GM10248 (cell line): Measurements from ENCODE around the gene MAPKBP1.

Source experiments
- CTCF ChIA-PET: fragments of 300-600 bp; sonication (Branson Sonifier 250); formaldehyde crosslinking; extraction: SDS; loops from one replicate; lab custom pipeline; 2021; ENCODE audit warnings: antibody characterized with exemption; lab: Yijun Ruan, JAX
- POLR2A ChIA-PET: fragments of 350-650 bp; sonication (Branson Sonifier 250); formaldehyde crosslinking; extraction: SDS; loops from one replicate; lab custom pipeline; 2020; ENCODE audit warnings: antibody characterized with exemption; lab: Yijun Ruan, JAX
- DNase-seq: peaks from one replicate; pipeline ENCODE4 v3.0.0; 2012; ENCODE audit errors: extremely low spot score
- TF ChIP-seq, protein P1 (sequence below): IDR thresholded peaks from 2 replicates; pipeline ENCODE4 v1.5.1; 2012; ENCODE audit warnings: mild to moderate bottlenecking, low read depth; ENCODE audit errors: extremely low read depth, missing control alignments, control extremely low read depth

The MAPKBP1 gene

DNA sequence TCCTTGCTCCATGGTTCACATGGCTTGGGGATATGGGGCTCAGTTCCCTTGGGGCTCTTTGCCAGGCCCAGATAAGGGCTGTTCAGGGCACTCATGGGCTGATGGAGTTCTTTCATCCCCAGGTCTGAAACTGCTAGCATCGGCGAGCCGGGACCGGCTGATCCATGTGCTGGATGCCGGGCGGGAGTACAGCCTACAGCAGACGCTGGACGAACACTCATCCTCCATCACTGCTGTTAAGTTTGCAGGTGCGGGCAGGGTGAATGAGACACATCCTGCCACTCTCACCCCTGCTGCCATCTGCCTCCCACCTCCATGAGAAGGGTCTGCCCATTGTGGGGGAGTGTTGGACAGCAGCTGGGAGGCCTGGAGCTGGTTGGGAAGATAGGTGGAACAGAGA, 42.5 kb downstream of the MAPKBP1 start:
- TF ChIP-seq, protein P1, sequence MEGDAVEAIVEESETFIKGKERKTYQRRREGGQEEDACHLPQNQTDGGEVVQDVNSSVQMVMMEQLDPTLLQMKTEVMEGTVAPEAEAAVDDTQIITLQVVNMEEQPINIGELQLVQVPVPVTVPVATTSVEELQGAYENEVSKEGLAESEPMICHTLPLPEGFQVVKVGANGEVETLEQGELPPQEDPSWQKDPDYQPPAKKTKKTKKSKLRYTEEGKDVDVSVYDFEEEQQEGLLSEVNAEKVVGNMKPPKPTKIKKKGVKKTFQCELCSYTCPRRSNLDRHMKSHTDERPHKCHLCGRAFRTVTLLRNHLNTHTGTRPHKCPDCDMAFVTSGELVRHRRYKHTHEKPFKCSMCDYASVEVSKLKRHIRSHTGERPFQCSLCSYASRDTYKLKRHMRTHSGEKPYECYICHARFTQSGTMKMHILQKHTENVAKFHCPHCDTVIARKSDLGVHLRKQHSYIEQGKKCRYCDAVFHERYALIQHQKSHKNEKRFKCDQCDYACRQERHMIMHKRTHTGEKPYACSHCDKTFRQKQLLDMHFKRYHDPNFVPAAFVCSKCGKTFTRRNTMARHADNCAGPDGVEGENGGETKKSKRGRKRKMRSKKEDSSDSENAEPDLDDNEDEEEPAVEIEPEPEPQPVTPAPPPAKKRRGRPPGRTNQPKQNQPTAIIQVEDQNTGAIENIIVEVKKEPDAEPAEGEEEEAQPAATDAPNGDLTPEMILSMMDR, result no peak
- ChIA-PET CTCF (interaction anchor here (1.3 to 2.3 kb wide), 3 partner anchors 43 to 213 kb away, joined by 3 to 15 read pairs (median 3); partner anchors contain the start of gene MAPKBP1), POLR2A (no interaction called here)
- DNase-seq, result no peak

DNA sequence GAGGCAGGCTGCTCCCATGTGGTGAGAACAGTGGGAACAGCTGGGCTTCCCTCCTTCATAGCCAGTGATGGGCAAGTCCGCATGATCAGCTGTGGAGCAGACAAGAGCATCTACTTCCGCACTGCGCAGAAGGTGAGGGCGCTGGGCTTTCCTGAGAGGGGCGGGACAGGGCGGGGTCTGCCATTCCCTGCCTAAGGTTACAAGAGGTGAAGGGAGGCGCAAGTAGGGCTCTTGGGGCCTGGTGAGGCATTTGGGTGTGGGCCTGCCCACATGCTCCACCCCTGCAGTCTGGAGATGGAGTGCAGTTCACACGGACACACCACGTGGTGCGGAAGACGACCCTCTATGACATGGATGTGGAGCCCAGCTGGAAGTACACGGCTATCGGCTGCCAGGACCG, 43.0 kb downstream of the MAPKBP1 start:
- no peak for DNase-seq
- TF ChIP-seq, protein P1, result no peak
- CTCF ChIA-PET, result interaction anchor here (1.0 to 2.3 kb wide), 4 partner anchors 44 to 213 kb away, joined by 3 to 15 read pairs (median 6); partner anchors contain the start of gene MAPKBP1
- POLR2A ChIA-PET, result no interaction called here

DNA sequence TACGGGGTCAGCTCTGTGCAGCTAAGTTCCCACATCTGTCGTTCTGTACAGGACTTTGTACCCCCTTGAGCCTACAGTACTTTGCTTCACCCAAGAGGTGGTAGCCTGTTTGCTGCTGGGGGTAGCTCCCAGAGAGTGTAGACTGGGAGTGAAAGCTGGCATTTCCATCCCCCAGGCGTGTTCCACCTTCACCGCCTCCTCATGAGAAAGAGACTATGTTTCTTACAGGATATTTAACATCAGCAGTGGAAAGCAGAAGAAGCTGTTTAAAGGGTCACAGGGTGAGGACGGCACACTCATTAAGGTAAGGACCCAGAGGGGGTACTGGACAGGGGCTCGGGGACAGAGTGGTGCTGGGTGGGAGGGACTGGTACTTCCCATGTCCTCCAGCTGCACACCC, 43.5 kb downstream of the MAPKBP1 start:
- CTCF ChIA-PET, result interaction anchor here (1.0 to 2.3 kb wide), 4 partner anchors 44 to 214 kb away, joined by 3 to 15 read pairs (median 6); partner anchors contain the start of gene MAPKBP1
- TF ChIP-seq, protein P1, result no peak
- DNase-seq, result no peak
- POLR2A ChIA-PET, result no interaction called here

DNA sequence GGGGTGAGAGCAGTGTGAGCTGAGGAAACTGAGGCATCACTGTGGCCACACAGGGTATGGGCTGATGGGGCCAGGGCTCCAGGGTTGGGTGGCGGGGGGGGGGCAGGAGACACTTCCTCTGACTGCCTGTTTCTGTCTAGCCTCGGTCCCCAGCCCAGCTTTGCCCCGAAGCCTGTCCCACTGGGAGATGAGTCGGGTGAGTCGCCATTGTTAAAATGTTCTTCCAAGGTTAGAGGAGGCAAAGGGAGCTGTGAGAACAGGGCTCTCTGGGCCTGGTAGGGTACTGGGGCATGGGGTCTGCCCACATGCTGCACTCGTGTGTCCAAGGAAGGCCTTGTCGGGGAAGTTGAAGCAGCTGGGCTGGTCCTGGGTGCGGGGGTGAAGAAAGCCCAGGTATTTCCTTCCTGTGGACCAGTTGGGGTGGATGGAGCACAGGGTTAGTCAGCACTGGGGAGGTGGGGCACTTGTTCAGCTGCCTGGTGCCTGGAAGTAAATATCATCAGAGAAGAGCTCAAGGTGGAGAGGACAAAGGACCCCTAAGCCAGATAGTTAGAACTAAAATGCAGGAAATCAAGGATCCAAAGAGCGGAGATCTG, 45.3 kb downstream of the MAPKBP1 start:
- POLR2A ChIA-PET, result no interaction called here
- CTCF ChIA-PET, result interaction anchor here (1.3 to 5.4 kb wide), 2 partner anchors 8 to 42 kb away, joined by 4 to 61 read pairs; no protein-coding TSS in a partner anchor
- TF ChIP-seq, protein P1, result no peak
- DNase-seq, result no peak

DNA sequence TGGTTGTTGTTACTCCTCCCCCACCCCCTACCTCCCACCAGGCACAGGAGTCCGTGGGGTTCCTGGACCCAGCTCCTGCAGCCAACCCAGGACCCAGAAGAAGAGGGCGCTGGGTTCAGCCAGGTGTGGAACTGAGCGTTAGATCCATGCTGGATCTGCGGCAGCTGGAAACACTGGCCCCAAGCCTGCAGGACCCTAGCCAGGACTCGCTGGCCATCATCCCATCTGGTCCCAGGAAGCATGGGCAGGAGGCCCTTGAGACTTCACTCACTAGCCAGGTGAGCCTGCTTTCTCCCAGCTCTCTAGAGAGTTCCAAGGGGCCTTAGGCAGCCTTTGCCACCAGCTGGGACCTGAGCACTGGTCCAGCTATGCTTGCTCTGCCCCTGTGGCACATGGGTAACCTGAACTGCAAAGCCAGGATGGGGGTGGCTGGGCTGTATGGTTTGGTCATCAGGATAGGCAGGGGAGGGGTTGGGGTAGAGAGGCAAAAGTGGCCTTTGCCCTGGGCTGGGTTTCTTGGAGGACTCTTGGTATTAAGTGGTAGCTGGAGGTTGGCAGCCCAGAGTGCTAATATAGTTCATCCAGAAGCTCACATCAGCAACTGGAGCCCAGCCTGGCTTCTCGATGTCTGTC, 46.6 kb downstream of the MAPKBP1 start:
- DNase-seq, result no peak
- ChIA-PET POLR2A (no interaction called here), CTCF (interaction anchor here (0.8 to 5.4 kb wide), 4 partner anchors 10 to 48 kb away, joined by 3 to 61 read pairs (median 14); partner anchors contain the start of gene MAPKBP1)
- TF ChIP-seq, protein P1, result no peak

DNA sequence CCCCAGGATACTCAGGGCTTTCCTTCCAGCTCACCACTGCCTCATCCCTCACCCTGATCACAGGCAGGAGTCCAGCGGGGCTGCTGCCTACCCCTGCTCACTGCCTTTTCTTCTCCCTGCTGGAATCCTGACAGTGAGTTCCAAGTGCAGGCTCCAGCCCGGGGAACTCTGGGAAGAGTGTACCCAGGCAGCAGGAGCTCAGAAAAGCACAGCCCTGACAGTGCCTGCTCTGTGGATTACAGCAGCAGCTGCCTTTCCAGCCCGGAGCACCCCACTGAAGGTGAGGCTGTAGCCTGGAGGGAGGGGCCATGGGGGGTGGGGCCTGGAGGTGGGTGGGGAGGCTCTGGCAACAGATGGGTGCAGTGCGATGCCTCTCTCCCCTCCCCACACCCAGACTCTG, 47.5 kb downstream of the MAPKBP1 start:
- TF ChIP-seq, protein P1, result no peak
- ChIA-PET POLR2A (no interaction called here), CTCF (interaction anchor here (5.3 to 5.4 kb wide), 2 partner anchors 11 to 49 kb away, joined by 25 to 61 read pairs; partner anchors contain the start of gene MAPKBP1)
- DNase-seq, result no peak
